Activated naive CD4-positive, alpha-beta T cell treated with anti-CD3 and anti-CD28 coated beads, Interleukin-2, amount 50 U/mL, for 72 hours (primary cell): ENCODE measurements around the gene RAB11FIP4. TPM values are rescaled to one million over a fixed set of nuclear protein-coding genes. Genes with fewer than 3 reads are reported as not detected.
"Not testable (repeated sequence)": the region's sequence is repeated elsewhere in the genome, so short reads cannot be mapped to it uniquely, and the experiment has no call there.

Experiments used
- ATAC-seq, 2 donors: fragments of 150-1000 bp; cut with Tn5 transposase; 2 replicates each; pipeline ENCODE4 v1.10.0; 2021; ENCODE audit warnings: mild to moderate bottlenecking in 2 of 2, moderate library complexity in 2 of 2
- DNase-seq, 2 donors: peaks; one replicate each; pipeline ENCODE4 v3.0.0; 2021 to 2022; ENCODE audit warnings: low spot score in 2 of 2
- H3K27ac Mint-ChIP-seq, 2 donors: one replicate each; pipeline ENCODE4 v1.8.0; 2022; ENCODE audit warnings: mild to moderate bottlenecking in 2 of 2, mixed read lengths in 2 of 2
- H3K36me3 Mint-ChIP-seq, 2 donors: one replicate each; pipeline ENCODE4 v1.8.0; 2022; ENCODE audit warnings: mixed read lengths in 2 of 2
- H3K9me3 Mint-ChIP-seq, 2 donors: one replicate each; pipeline ENCODE4 v1.8.0; 2022; ENCODE audit warnings: mixed read lengths in 2 of 2
- total RNA-seq, 2 donors: library from RNA; stranded (reverse); gene quantifications; one replicate each; pipeline ENCODE4 v1.2.3, GENCODE V29; 2022

RAB11FIP4 gene
- total RNA-seq, 2 donors from 2014 or later = 22.5 to 39.0 TPM

GRCh38 chr17:31437720-31438400, 46.4 kb downstream of the RAB11FIP4 start:
- ATAC-seq = no peak
- H3K9me3 Mint-ChIP-seq = no peaks in the 10 kb centered on the region
- DNase-seq = no peak
- no peaks in the 10 kb centered on the region for H3K36me3 Mint-ChIP-seq
- no peak overlapping the region for H3K27ac Mint-ChIP-seq

GRCh38 chr17:31439716-31440115, 48.2 kb downstream of the RAB11FIP4 start:
- H3K9me3 Mint-ChIP-seq = no peaks in the 10 kb centered on the region
- H3K36me3 Mint-ChIP-seq = no peaks in the 10 kb centered on the region
- ATAC-seq = no peak
- H3K27ac Mint-ChIP-seq = no peak overlapping the region
- DNase-seq = no peak

GRCh38 chr17:31442276-31442675, 50.8 kb downstream of the RAB11FIP4 start:
- DNase-seq (no peak), ATAC-seq (no peak)
- no peaks in the 10 kb centered on the region for H3K36me3 Mint-ChIP-seq
- no peaks in the 10 kb centered on the region for H3K9me3 Mint-ChIP-seq
- no peak overlapping the region for H3K27ac Mint-ChIP-seq

- H3K27ac Mint-ChIP-seq, ATAC-seq, DNase-seq, H3K9me3 Mint-ChIP-seq, H3K36me3 Mint-ChIP-seq: not testable (repeated sequence)
Measured at GRCh38 chr17:31442856-31443255, 51.4 kb downstream of the RAB11FIP4 start.

GRCh38 chr17:31443386-31443785, 51.9 kb downstream of the RAB11FIP4 start:
- no peak for ATAC-seq
- peak overlapping the region in 1 of 2 donors; percentile 57 for H3K27ac Mint-ChIP-seq

GRCh38 chr17:31444026-31444425, 52.6 kb downstream of the RAB11FIP4 start:
- Mint-ChIP-seq H3K9me3 (no peaks in the 10 kb centered on the region), H3K27ac (peak overlapping the region in 1 of 2 donors; percentile 57), H3K36me3 (no peaks in the 10 kb centered on the region)
- ATAC-seq = no peak
- DNase-seq = no peak

More at GRCh38 chr17:31443386-31443785, 51.9 kb downstream of the RAB11FIP4 start:
- no peaks in the 10 kb centered on the region for H3K36me3 Mint-ChIP-seq
- H3K9me3 Mint-ChIP-seq = no peaks in the 10 kb centered on the region
- no peak for DNase-seq

GRCh38 chr17:31446195-31446967, 54.9 kb downstream of the RAB11FIP4 start:
- ATAC-seq (no peak), DNase-seq (no peak)
- no peak overlapping the region for H3K27ac Mint-ChIP-seq
- no peaks in the 10 kb centered on the region for H3K36me3 Mint-ChIP-seq
- H3K9me3 Mint-ChIP-seq = no peaks in the 10 kb centered on the region

- DNase-seq = no peak
- Mint-ChIP-seq H3K36me3 (no peaks in the 10 kb centered on the region), H3K9me3 (no peaks in the 10 kb centered on the region), H3K27ac (no peak overlapping the region)
- ATAC-seq = no peak
Measured at GRCh38 chr17:31448467-31449077, 57.1 kb downstream of the RAB11FIP4 start.

- no peak for ATAC-seq
- DNase-seq = no peak
- no peaks in the 10 kb centered on the region for H3K9me3 Mint-ChIP-seq
- H3K27ac Mint-ChIP-seq = no peak overlapping the region
- H3K36me3 Mint-ChIP-seq = no peaks in the 10 kb centered on the region
Measured at GRCh38 chr17:31449111-31449510, 57.6 kb downstream of the RAB11FIP4 start.

- DNase-seq (no peak), ATAC-seq (no peak)
- H3K36me3 Mint-ChIP-seq = no peaks in the 10 kb centered on the region
- peak overlapping the region in 1 of 2 donors; percentile 31 for H3K27ac Mint-ChIP-seq
- H3K9me3 Mint-ChIP-seq = no peaks in the 10 kb centered on the region
Measured at GRCh38 chr17:31449746-31450145, 58.3 kb downstream of the RAB11FIP4 start.

- ATAC-seq (no peak), DNase-seq (no peak)
- H3K36me3 Mint-ChIP-seq = no peaks in the 10 kb centered on the region
- no peaks in the 10 kb centered on the region for H3K9me3 Mint-ChIP-seq
- H3K27ac Mint-ChIP-seq = no peak overlapping the region
Measured at GRCh38 chr17:31452101-31452500, 60.6 kb downstream of the RAB11FIP4 start.

- Mint-ChIP-seq H3K27ac (no peak overlapping the region), H3K9me3 (no peaks in the 10 kb centered on the region), H3K36me3 (no peaks in the 10 kb centered on the region)
- ATAC-seq (no peak), DNase-seq (no peak)
Measured at GRCh38 chr17:31452561-31453110, 61.2 kb downstream of the RAB11FIP4 start.

- DNase-seq (no peak), ATAC-seq (no peak)
- no peaks in the 10 kb centered on the region for H3K9me3 Mint-ChIP-seq
- H3K36me3 Mint-ChIP-seq = no peaks in the 10 kb centered on the region
- H3K27ac Mint-ChIP-seq = no peak overlapping the region
Measured at GRCh38 chr17:31453896-31454295, 62.4 kb downstream of the RAB11FIP4 start.

- Mint-ChIP-seq H3K36me3 (no peaks in the 10 kb centered on the region), H3K27ac (no peak overlapping the region), H3K9me3 (no peaks in the 10 kb centered on the region)
- ATAC-seq (no peak), DNase-seq (no peak)
Measured at GRCh38 chr17:31456814-31457213, 65.3 kb downstream of the RAB11FIP4 start.

GRCh38 chr17:31457391-31458234, 66.1 kb downstream of the RAB11FIP4 start:
- ATAC-seq (no peak), DNase-seq (no peak)
- Mint-ChIP-seq H3K9me3 (no peaks in the 10 kb centered on the region), H3K36me3 (no peaks in the 10 kb centered on the region), H3K27ac (peak overlapping the region in 1 of 2 donors; percentile 49)

- Mint-ChIP-seq H3K9me3 (no peaks in the 10 kb centered on the region), H3K36me3 (no peaks in the 10 kb centered on the region), H3K27ac (no peak overlapping the region)
Measured at GRCh38 chr17:31458829-31459228, 67.4 kb downstream of the RAB11FIP4 start.

More at GRCh38 chr17:31458829-31459228, 67.4 kb downstream of the RAB11FIP4 start:
- ATAC-seq (no peak), DNase-seq (no peak)
